Heart left ventricle (tissue), 16 donors: ENCODE results near the gene RFWD3. TPM values are rescaled to one million over a fixed set of nuclear protein-coding genes. Genes with fewer than 3 reads are reported as not detected.

Experiments used
- ATAC-seq, 4 donors: fragments of 200-7000 bp; cut with Tn5 transposase; one replicate each; pipeline ENCODE4 v1.9.1; 2020 to 2022; ENCODE audit warnings: moderate library complexity in 4 of 4, mild to moderate bottlenecking in 3 of 4, moderate number of reproducible peaks in 1 of 4
- DNase-seq, 5 donors: peaks; one replicate each; pipeline ENCODE4 v3.0.0-alpha.2; 2020
- H3K27ac ChIP-seq, 12 donors: fragments of 200-600 bp; sonication (generic) in 4 of 12; one replicate each; pipeline versions ENCODE4 v1.5.0 to v1.8.0; 2016 to 2022; ENCODE audit warnings: mild to moderate bottlenecking in 2 of 12
- H3K27me3 ChIP-seq, 9 donors: fragments of 200-600 bp; sonication (generic) in 2 of 9; one replicate each; pipeline versions ENCODE4 v1.5.1 to v1.8.0; 2016 to 2022; ENCODE audit warnings: mild to moderate bottlenecking in 3 of 9
- H3K36me3 ChIP-seq, 9 donors: fragments of 200-600 bp; sonication (generic) in 2 of 9; one replicate each; pipeline versions ENCODE4 v1.5.0 to v1.8.0; 2018 to 2022; ENCODE audit warnings: mild to moderate bottlenecking in 2 of 9
- H3K4me1 ChIP-seq, 12 donors: fragments of 200-600 bp; sonication (generic) in 4 of 12; one replicate each; pipeline versions ENCODE4 v1.5.0 to v1.8.0; 2016 to 2022; ENCODE audit warnings: mild to moderate bottlenecking in 3 of 12
- H3K4me3 ChIP-seq, 12 donors: fragments of 200-600 bp; sonication (generic) in 4 of 12; one replicate each; pipeline versions ENCODE4 v1.5.0 to v1.8.0; 2017 to 2022; ENCODE audit warnings: mild to moderate bottlenecking in 9 of 12, moderate library complexity in 4 of 12
- H3K9me3 ChIP-seq, 12 donors: fragments of 200-600 bp; sonication (generic) in 4 of 12; one replicate each; pipeline versions ENCODE4 v1.5.0 to v1.8.0; 2016 to 2022; ENCODE audit warnings: mild to moderate bottlenecking in 1 of 12
- CTCF ChIP-seq, 12 donors: fragments of 200-600 bp; sonication (generic) in 4 of 12; IDR thresholded peaks; one replicate each; pipeline versions ENCODE4 v1.5.0 to v1.8.0; 2018 to 2022; ENCODE audit warnings: antibody characterized with exemption in 12 of 12, mild to moderate bottlenecking in 5 of 12
- POLR2A ChIP-seq, 2 donors: fragments of 450-650 bp; IDR thresholded peaks; one replicate each; pipeline ENCODE4 v1.6.1; 2017; ENCODE audit warnings: antibody characterized with exemption in 2 of 2, mild to moderate bottlenecking in 2 of 2, moderate library complexity in 2 of 2
- whole genome bisulfite sequencing, 4 donors: extraction: QIAGEN DNeasy Blood & Tissue Kit in 2 of 4; methylation state at CpG; one replicate each; pipeline versions ENCODE4 v1.1.5 to v1.1.7; 2013 to 2018; 5-methylcytosine and 5-hydroxymethylcytosine counted together
- intact Hi-C, 10 donors: fragments of 100-400 bp; cut with DNase I; formaldehyde crosslinking; loops; one replicate each; pipeline versions ENCODE4 v1.11.1 to v1.14.2; 2022
- polyA plus RNA-seq, 2 donors: library from polyadenylated mRNA; stranded (reverse); fragments of 200-250 nt; gene quantifications; one replicate each; pipeline ENCODE4 v1.2.3, GENCODE V29; 2013
- total RNA-seq, 9 donors: library from RNA; depleted of rRNA in 2 of 9; stranded (reverse); fragments of >200 nt in 2 of 9; fragmentation: NEBNext Ultra II Directional in 3 of 9; extraction: Animal tissue kit (Norgen Biotek cat#: 25700) in 3 of 9; gene quantifications; one replicate each; pipeline versions ENCODE4 v1.1.0 to v1.2.4, GENCODE V29; 2016 to 2023
- donor health status: ischemic (EF 13 %, LVEDD 7.1; RV severe dilation, severe dysfunction).
- donor health status: healthy with polysubstance abuse.
- donor health status: DM: no; HTN: yes; CAD: no.
- donor health status: DM: no; HTN: no; CAD: no.
- donor health status: ischemic (EF 25% LVEDD 6.9; RV normal size, moderate dysfunction).
- donor health status: ischemic (EF 25% LVEDD 5.7; RV mildly dilated, moderate dysfunction).
- donor health status: healthy.
- donor health status: DM: yes; HTN: yes; CAD: no.
- donor health status: ischemic (EF 35%, LVEDD 5.7; RV mildly dilated, moderate dysfunction).
- donor health status: nonischemic (EF 11% LVEDD 7.7; RV severe dilation, severe dysfunction).
- donor health status: DM: yes; HTN: yes; CAD: no.
- donor health status: PGD.
- donor health status: ischemic (EF 29% LVEDD 5.4; RV normal size, mild dysfunction).
- donor health status: nonischemic (EF 23%, LVEDD 6.1; RV moderate dilation, normal function).

Gene RFWD3
- total and polyA plus RNA-seq, 11 donors, result 3.3 to 14.4 (median 5.1) TPM

DNA sequence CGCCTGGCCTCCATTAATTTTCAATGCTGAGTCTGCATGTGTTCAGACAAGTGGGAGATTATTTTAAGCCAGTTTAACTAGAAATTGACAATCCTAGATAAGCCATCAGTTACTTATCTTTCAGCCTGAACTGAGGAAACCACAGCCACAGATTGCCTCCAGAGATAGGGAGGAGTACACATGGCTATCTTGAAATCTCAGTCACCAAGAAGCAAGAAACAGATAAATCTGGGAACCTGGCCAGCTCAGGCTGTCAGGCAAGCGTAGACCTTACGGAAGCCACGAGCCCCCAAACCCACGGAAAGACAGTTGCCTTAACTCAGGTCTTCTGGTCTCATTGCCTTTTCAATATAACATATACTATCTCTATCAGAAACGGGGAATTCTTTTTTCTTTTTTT is 57.7 kb downstream of the RFWD3 start:
- ATAC-seq (no peak), DNase-seq (no peak)
- Histone ChIP-seq H3K27ac (no peak overlapping the region), H3K4me1 (peaks cover 0 to 28% (median 21%) of the 10 kb centered on the region in 12 donors), H3K36me3 (no peaks in the 10 kb centered on the region), H3K4me3 (no peak overlapping the region), H3K27me3 (no peaks in the 10 kb centered on the region), H3K9me3 (no peaks in the 10 kb centered on the region)
- 72 to 93% (median 83%) methylated on average over 6 of the region's 6 CpGs for WGBS, 4 donors
- intact Hi-C loops, result loop anchor here in 4 of 10 donors (5.0 to 10.0 kb wide), 2 partner anchors 104 to 107 kb away; no protein-coding TSS in a partner anchor
- no peak for TF ChIP-seq CTCF (IDR thresholded peaks at IDR 0.05)
- no peak for TF ChIP-seq POLR2A (IDR thresholded peaks at IDR 0.05)

GRCh38 chr16:74608381-74608780 is 58.3 kb downstream of the RFWD3 start:
- Histone ChIP-seq H3K4me3 (no peak overlapping the region), H3K36me3 (no peaks in the 10 kb centered on the region), H3K27me3 (no peaks in the 10 kb centered on the region), H3K4me1 (peaks cover 0 to 33% (median 27%) of the 10 kb centered on the region in 12 donors), H3K9me3 (no peaks in the 10 kb centered on the region), H3K27ac (no peak overlapping the region)
- no peak for ATAC-seq
- 76 to 85% (median 81%) methylated on average over 6 of the region's 6 CpGs for WGBS, 4 donors
- no peak for TF ChIP-seq CTCF (IDR thresholded peaks at IDR 0.05)
- TF ChIP-seq POLR2A (IDR thresholded peaks at IDR 0.05), result no peak
- DNase-seq, result no peak
- intact Hi-C loops, result loop anchor here in 4 of 10 donors (5.0 to 10.0 kb wide), 2 partner anchors 104 to 106 kb away; no protein-coding TSS in a partner anchor

- TF ChIP-seq CTCF (IDR thresholded peaks at IDR 0.05), result no peak
- no peak for TF ChIP-seq POLR2A (IDR thresholded peaks at IDR 0.05)
- ATAC-seq, result no peak
- Histone ChIP-seq H3K9me3 (no peaks in the 10 kb centered on the region), H3K4me1 (peaks cover 0 to 35% (median 28%) of the 10 kb centered on the region in 12 donors), H3K27ac (no peak overlapping the region), H3K4me3 (peak overlapping the region in 1 of 12 donors; percentile 100), H3K27me3 (no peaks in the 10 kb centered on the region), H3K36me3 (no peaks in the 10 kb centered on the region)
- 78 to 81% (median 81%) methylated on average over 6 of the region's 6 CpGs for WGBS, 4 donors
- intact Hi-C loops, result loop anchor here in 4 of 10 donors (5.0 to 10.0 kb wide), 2 partner anchors 103 to 106 kb away; no protein-coding TSS in a partner anchor
- no peak for DNase-seq
These were observed 58.7 kb downstream of the RFWD3 start for GRCh38 chr16:74607962-74608356.

DNA sequence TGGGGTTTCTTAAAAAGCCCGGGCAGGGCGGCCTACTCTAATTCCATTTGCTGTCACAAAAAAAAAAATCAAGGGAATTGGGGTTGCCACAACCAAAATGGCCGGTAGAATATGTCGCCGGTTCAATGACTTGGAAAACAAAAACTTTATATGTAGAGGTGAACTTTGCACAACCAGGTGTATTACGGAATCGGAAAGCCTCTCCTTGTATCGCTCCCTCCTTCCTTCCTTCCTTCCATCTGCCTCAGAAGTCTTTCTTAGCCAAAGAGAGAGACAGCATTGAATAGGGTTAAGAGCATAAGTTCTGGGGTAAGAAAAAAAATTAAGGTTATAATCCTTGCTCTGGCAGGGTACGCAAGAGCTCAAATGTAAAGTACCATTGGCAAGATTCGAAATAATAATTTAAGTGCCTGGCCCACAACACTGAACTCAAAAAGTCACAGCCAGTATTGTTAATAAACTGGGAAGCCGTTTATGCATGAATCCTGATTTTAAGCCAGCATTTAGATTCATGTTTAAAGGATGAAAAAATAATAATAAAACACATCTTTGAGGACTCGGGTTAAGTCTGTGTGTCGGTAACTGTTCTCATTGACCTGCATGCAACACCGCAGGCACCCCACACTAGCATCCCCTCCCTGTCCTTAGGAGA is 59.2 kb downstream of the RFWD3 start:
- no peaks in the 10 kb centered on the region for H3K27me3 ChIP-seq
- no peaks in the 10 kb centered on the region for H3K36me3 ChIP-seq
- H3K27ac ChIP-seq, result peak overlapping the region; percentile 76 to 98 (median 94)
- TF ChIP-seq POLR2A (IDR thresholded peaks at IDR 0.05) (no peak), CTCF (IDR thresholded peaks at IDR 0.05) (no peak)
- ATAC-seq, result peak in 1 of 4 donors; percentile 42
- peaks cover 0 to 39% (median 28%) of the 10 kb centered on the region in 12 donors for H3K4me1 ChIP-seq
- H3K9me3 ChIP-seq, result no peaks in the 10 kb centered on the region
- intact Hi-C loops, result loop anchor here in 4 of 10 donors (5.0 to 10.0 kb wide), 2 partner anchors 103 to 105 kb away; no protein-coding TSS in a partner anchor
- H3K4me3 ChIP-seq, result peak overlapping the region; percentile 71 to 100 (median 94)
- 22 to 27% (median 22%) methylated on average over 14 of the region's 14 CpGs for WGBS, 4 donors
- no peak for DNase-seq
